ENCODE results near the gene OR4C3.
"Not testable (repeated sequence)": the region's sequence is repeated elsewhere in the genome, so short reads cannot be mapped to it uniquely, and the experiment has no call there.

OR4C3 gene

GRCh38 chr11:48324620-48325019 is at the start of gene OR4C3:
OR4C3 (plus strand) TSS chr11:48324920; CDS start chr11:48325022, 102 bp downstream.
- peaks cover 59% of the 10 kb centered on the region for H3K9me3 ChIP-seq (ENCODE audit: control insufficient read depth, low read depth, low read length)
- H3K27me3 ChIP-seq (ENCODE audit: control insufficient read depth, insufficient read depth, low read length); H3K27ac ChIP-seq (ENCODE audit: low read length); H3K9ac ChIP-seq (ENCODE audit: low read length); H3K4me3 ChIP-seq (ENCODE audit: low read length); H3K36me3 ChIP-seq (ENCODE audit: control insufficient read depth, low read depth, low read length); H3K4me1 ChIP-seq (ENCODE audit: control insufficient read depth, low read depth, low read length): not testable (repeated sequence)

- H3K27me3 ChIP-seq (ENCODE audit: control insufficient read depth, insufficient read depth, low read length), result no peaks in the 10 kb centered on the region
- no peaks in the 10 kb centered on the region for H3K4me1 ChIP-seq (ENCODE audit: control insufficient read depth, low read depth, low read length)
- no peaks in the 10 kb centered on the region for H3K36me3 ChIP-seq (ENCODE audit: control insufficient read depth, low read depth, low read length)
- H3K27ac ChIP-seq (ENCODE audit: low read length), result no peak within 1 kb of the TSS
- no peak within 1 kb of the TSS for H3K9ac ChIP-seq (ENCODE audit: low read length)
- H3K4me3 ChIP-seq (ENCODE audit: low read length), result no peak within 1 kb of the TSS
- peaks cover 47% of the 10 kb centered on the region for H3K9me3 ChIP-seq (ENCODE audit: control insufficient read depth, low read depth, low read length)
Observed at GRCh38 chr11:48305923-48306322, 18.8 kb upstream of the OR4C3 start, which contains the start of gene OR4S1. OR4S1 (plus strand) TSS chr11:48306223; CDS start chr11:48306223, 0 bp downstream.

GRCh38 chr11:48307760-48308386 is 16.8 kb upstream of the OR4C3 start:
- H3K27ac ChIP-seq (ENCODE audit: low read length), result no peak overlapping the region
- peaks cover 52% of the 10 kb centered on the region for H3K9me3 ChIP-seq (ENCODE audit: control insufficient read depth, low read depth, low read length)
- H3K27me3 ChIP-seq (ENCODE audit: control insufficient read depth, insufficient read depth, low read length), result no peaks in the 10 kb centered on the region
- H3K9ac ChIP-seq (ENCODE audit: low read length), result no peak overlapping the region
- H3K4me3 ChIP-seq (ENCODE audit: low read length), result no peak overlapping the region
- H3K4me1 ChIP-seq (ENCODE audit: control insufficient read depth, low read depth, low read length), result no peaks in the 10 kb centered on the region
- no peaks in the 10 kb centered on the region for H3K36me3 ChIP-seq (ENCODE audit: control insufficient read depth, low read depth, low read length)

- H3K9me3 ChIP-seq (ENCODE audit: control insufficient read depth, low read depth, low read length), result peaks cover 71% of the 10 kb centered on the region
- not testable (repeated sequence) for H3K4me3 ChIP-seq (ENCODE audit: low read length); H3K9ac ChIP-seq (ENCODE audit: low read length); H3K36me3 ChIP-seq (ENCODE audit: control insufficient read depth, low read depth, low read length); H3K27ac ChIP-seq (ENCODE audit: low read length); H3K27me3 ChIP-seq (ENCODE audit: control insufficient read depth, insufficient read depth, low read length); H3K4me1 ChIP-seq (ENCODE audit: control insufficient read depth, low read depth, low read length)
Observed at GRCh38 chr11:48313590-48313989, 11.1 kb upstream of the OR4C3 start.

GRCh38 chr11:48319813-48320212 is 4.9 kb upstream of the OR4C3 start:
- peaks cover 71% of the 10 kb centered on the region for H3K9me3 ChIP-seq (ENCODE audit: control insufficient read depth, low read depth, low read length)
- not testable (repeated sequence) for H3K27ac ChIP-seq (ENCODE audit: low read length); H3K27me3 ChIP-seq (ENCODE audit: control insufficient read depth, insufficient read depth, low read length); H3K36me3 ChIP-seq (ENCODE audit: control insufficient read depth, low read depth, low read length); H3K4me1 ChIP-seq (ENCODE audit: control insufficient read depth, low read depth, low read length); H3K9ac ChIP-seq (ENCODE audit: low read length); H3K4me3 ChIP-seq (ENCODE audit: low read length)

- Histone ChIP-seq H3K27me3 (ENCODE audit: control insufficient read depth, insufficient read depth, low read length) (no peaks in the 10 kb centered on the region), H3K4me1 (ENCODE audit: control insufficient read depth, low read depth, low read length) (no peaks in the 10 kb centered on the region), H3K9me3 (ENCODE audit: control insufficient read depth, low read depth, low read length) (peaks cover 72% of the 10 kb centered on the region), H3K4me3 (ENCODE audit: low read length) (no peak overlapping the region), H3K9ac (ENCODE audit: low read length) (no peak overlapping the region), H3K27ac (ENCODE audit: low read length) (no peak overlapping the region), H3K36me3 (ENCODE audit: control insufficient read depth, low read depth, low read length) (no peaks in the 10 kb centered on the region)
Observed at GRCh38 chr11:48341466-48341865, 16.7 kb downstream of the OR4C3 start.

- peaks cover 61% of the 10 kb centered on the region for H3K9me3 ChIP-seq (ENCODE audit: control insufficient read depth, low read depth, low read length)
- not testable (repeated sequence) for H3K27me3 ChIP-seq (ENCODE audit: control insufficient read depth, insufficient read depth, low read length); H3K36me3 ChIP-seq (ENCODE audit: control insufficient read depth, low read depth, low read length); H3K4me3 ChIP-seq (ENCODE audit: low read length); H3K4me1 ChIP-seq (ENCODE audit: control insufficient read depth, low read depth, low read length); H3K9ac ChIP-seq (ENCODE audit: low read length); H3K27ac ChIP-seq (ENCODE audit: low read length)
Observed at GRCh38 chr11:48342505-48342904, 17.8 kb downstream of the OR4C3 start.

- H3K9ac ChIP-seq (ENCODE audit: low read length), result not testable (repeated sequence)
- peaks cover 33% of the 10 kb centered on the region for H3K9me3 ChIP-seq (ENCODE audit: control insufficient read depth, low read depth, low read length)
Observed at GRCh38 chr11:48346286-48346685, 21.6 kb downstream of the OR4C3 start.

GRCh38 chr11:48354013-48354412 is 29.3 kb downstream of the OR4C3 start:
- H3K9ac ChIP-seq (ENCODE audit: low read length), result no peak overlapping the region
- no peaks in the 10 kb centered on the region for H3K4me1 ChIP-seq (ENCODE audit: control insufficient read depth, low read depth, low read length)
- H3K4me3 ChIP-seq (ENCODE audit: low read length), result no peak overlapping the region
- no peak overlapping the region for H3K27ac ChIP-seq (ENCODE audit: low read length)
- no peaks in the 10 kb centered on the region for H3K27me3 ChIP-seq (ENCODE audit: control insufficient read depth, insufficient read depth, low read length)
- H3K36me3 ChIP-seq (ENCODE audit: control insufficient read depth, low read depth, low read length), result no peaks in the 10 kb centered on the region
- peaks cover 42% of the 10 kb centered on the region for H3K9me3 ChIP-seq (ENCODE audit: control insufficient read depth, low read depth, low read length)

More at GRCh38 chr11:48346286-48346685, 21.6 kb downstream of the OR4C3 start:
- H3K27me3 ChIP-seq (ENCODE audit: control insufficient read depth, insufficient read depth, low read length); H3K4me1 ChIP-seq (ENCODE audit: control insufficient read depth, low read depth, low read length); H3K4me3 ChIP-seq (ENCODE audit: low read length); H3K36me3 ChIP-seq (ENCODE audit: control insufficient read depth, low read depth, low read length); H3K27ac ChIP-seq (ENCODE audit: low read length): not testable (repeated sequence)

GRCh38 chr11:48354677-48355076 is 30.0 kb downstream of the OR4C3 start:
- peaks cover 42% of the 10 kb centered on the region for H3K9me3 ChIP-seq (ENCODE audit: control insufficient read depth, low read depth, low read length)
- H3K36me3 ChIP-seq (ENCODE audit: control insufficient read depth, low read depth, low read length), result no peaks in the 10 kb centered on the region
- no peaks in the 10 kb centered on the region for H3K27me3 ChIP-seq (ENCODE audit: control insufficient read depth, insufficient read depth, low read length)
- no peak overlapping the region for H3K27ac ChIP-seq (ENCODE audit: low read length)
- H3K4me1 ChIP-seq (ENCODE audit: control insufficient read depth, low read depth, low read length), result no peaks in the 10 kb centered on the region
- no peak overlapping the region for H3K9ac ChIP-seq (ENCODE audit: low read length)
- no peak overlapping the region for H3K4me3 ChIP-seq (ENCODE audit: low read length)

- H3K4me3 ChIP-seq (ENCODE audit: low read length); H3K9ac ChIP-seq (ENCODE audit: low read length); H3K27ac ChIP-seq (ENCODE audit: low read length); H3K36me3 ChIP-seq (ENCODE audit: control insufficient read depth, low read depth, low read length); H3K27me3 ChIP-seq (ENCODE audit: control insufficient read depth, insufficient read depth, low read length); H3K4me1 ChIP-seq (ENCODE audit: control insufficient read depth, low read depth, low read length): not testable (repeated sequence)
- H3K9me3 ChIP-seq (ENCODE audit: control insufficient read depth, low read depth, low read length), result peaks cover 49% of the 10 kb centered on the region
Observed at GRCh38 chr11:48361289-48361688, 36.6 kb downstream of the OR4C3 start.

- H3K9me3 ChIP-seq (ENCODE audit: control insufficient read depth, low read depth, low read length), result peaks cover 54% of the 10 kb centered on the region
- no peak within 1 kb of the TSS for H3K4me3 ChIP-seq (ENCODE audit: low read length)
- H3K9ac ChIP-seq (ENCODE audit: low read length), result no peak within 1 kb of the TSS
- H3K36me3 ChIP-seq (ENCODE audit: control insufficient read depth, low read depth, low read length), result no peaks in the 10 kb centered on the region
- no peaks in the 10 kb centered on the region for H3K4me1 ChIP-seq (ENCODE audit: control insufficient read depth, low read depth, low read length)
- H3K27ac ChIP-seq (ENCODE audit: low read length), result no peak within 1 kb of the TSS
- no peaks in the 10 kb centered on the region for H3K27me3 ChIP-seq (ENCODE audit: control insufficient read depth, insufficient read depth, low read length)
Observed at GRCh38 chr11:48366365-48366764, 41.6 kb downstream of the OR4C3 start, which contains the start of gene OR4C5. OR4C5 (minus strand) TSS chr11:48366465; CDS start chr11:48366465, 0 bp downstream.
